Calu3 (cell line): ENCODE results near the gene PGLYRP1. TPM values are rescaled to one million over a fixed set of nuclear protein-coding genes. Genes with fewer than 3 reads are reported as not detected.
A peak's percentile ranks its signal among the peaks of the same experiment; 100 is the strongest.

Experiments used
- BruUV-seq: library from RNA; stranded (reverse); fragments of 400-500 nt; replicated peaks from 2 replicates; lab custom pipeline; 2021; lab: Mats Ljungman, UMichigan
- CTCF ChIA-PET: fragments of 300-600 bp; sonication (Branson Sonifier 250); formaldehyde crosslinking; loops from one replicate; lab custom pipeline; 2022; ENCODE audit warnings: antibody characterized with exemption; lab: Charles Lee
- DNase-seq: peaks from one replicate; pipeline ENCODE4 v3.0.0; 2022
- H3K27ac Mint-ChIP-seq: one replicate; pipeline ENCODE4 v1.8.0; 2022; ENCODE audit warnings: mixed read lengths; ENCODE audit not compliant: unreplicated experiment
- H3K27me3 Mint-ChIP-seq: one replicate; pipeline ENCODE4 v1.8.0; 2022; ENCODE audit warnings: mixed read lengths; ENCODE audit not compliant: unreplicated experiment
- H3K36me3 Mint-ChIP-seq: one replicate; pipeline ENCODE4 v1.8.0; 2022; ENCODE audit warnings: mild to moderate bottlenecking, moderate library complexity, mixed read lengths; ENCODE audit not compliant: insufficient read depth, unreplicated experiment
- H3K4me1 Mint-ChIP-seq: one replicate; pipeline ENCODE4 v1.8.0; 2022; ENCODE audit warnings: mild to moderate bottlenecking, low read depth, mixed read lengths; ENCODE audit not compliant: unreplicated experiment
- H3K4me3 Mint-ChIP-seq: one replicate; pipeline ENCODE4 v1.8.0; 2022; ENCODE audit warnings: mild to moderate bottlenecking, low read depth, moderate library complexity, mixed read lengths; ENCODE audit not compliant: unreplicated experiment
- H3K9me3 Mint-ChIP-seq: one replicate; pipeline ENCODE4 v1.8.0; 2022; ENCODE audit warnings: low read depth, mixed read lengths; ENCODE audit not compliant: unreplicated experiment
- intact Hi-C: fragments of 100-400 bp; cut with micrococcal nuclease; formaldehyde crosslinking; loops from one replicate; pipeline ENCODE4 v1.10.0; 2022; ENCODE audit not compliant: unreplicated experiment
- total RNA-seq: library from RNA; stranded (reverse); gene quantifications from 2 replicates; pipeline ENCODE4 v1.2.3, GENCODE V29; 2022
- TF ChIP-seq, protein P1 (sequence below): fragments of 200-600 bp; IDR thresholded peaks from one replicate; pipeline ENCODE4 v1.8.0; 2022; ENCODE audit warnings: antibody characterized with exemption; ENCODE audit not compliant: unreplicated experiment

Gene PGLYRP1
- total RNA-seq, 1 experiment from 2014 or later, result not detected

DNA sequence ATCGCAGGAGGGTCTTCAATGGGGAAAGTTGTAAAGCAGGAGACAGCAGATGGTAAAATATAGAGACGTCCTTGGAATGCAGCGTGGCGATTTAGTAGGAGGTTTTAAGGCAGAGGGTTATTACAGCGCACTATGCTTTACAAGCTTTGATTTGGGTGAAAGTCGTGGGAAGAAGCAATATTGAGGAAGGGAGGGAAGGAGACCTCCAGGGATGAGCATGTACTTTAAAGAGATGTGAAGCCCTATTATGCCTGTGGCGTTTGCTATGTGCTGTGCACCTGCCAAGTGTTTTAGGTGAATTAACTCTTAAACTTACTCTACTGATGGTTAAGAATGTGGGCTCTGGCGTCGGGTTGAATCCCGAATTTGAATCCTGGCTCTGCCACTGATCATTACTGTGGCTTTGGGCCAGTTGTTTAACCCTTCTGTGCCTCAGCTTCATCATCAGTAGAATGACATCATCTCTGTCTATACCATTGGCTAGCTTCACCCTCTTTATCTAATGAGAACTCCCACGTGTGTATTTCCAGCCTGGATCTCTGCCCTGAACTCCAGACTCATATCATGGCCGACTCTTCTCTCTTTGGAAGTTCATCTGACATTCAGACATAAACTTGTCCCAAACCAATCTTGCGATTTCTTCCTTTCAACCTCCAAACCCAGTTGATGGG, 27.0 kb downstream of the PGLYRP1 start:
- no peak overlapping the region for H3K4me3 Mint-ChIP-seq
- no peak for DNase-seq
- TF ChIP-seq, protein P1, sequence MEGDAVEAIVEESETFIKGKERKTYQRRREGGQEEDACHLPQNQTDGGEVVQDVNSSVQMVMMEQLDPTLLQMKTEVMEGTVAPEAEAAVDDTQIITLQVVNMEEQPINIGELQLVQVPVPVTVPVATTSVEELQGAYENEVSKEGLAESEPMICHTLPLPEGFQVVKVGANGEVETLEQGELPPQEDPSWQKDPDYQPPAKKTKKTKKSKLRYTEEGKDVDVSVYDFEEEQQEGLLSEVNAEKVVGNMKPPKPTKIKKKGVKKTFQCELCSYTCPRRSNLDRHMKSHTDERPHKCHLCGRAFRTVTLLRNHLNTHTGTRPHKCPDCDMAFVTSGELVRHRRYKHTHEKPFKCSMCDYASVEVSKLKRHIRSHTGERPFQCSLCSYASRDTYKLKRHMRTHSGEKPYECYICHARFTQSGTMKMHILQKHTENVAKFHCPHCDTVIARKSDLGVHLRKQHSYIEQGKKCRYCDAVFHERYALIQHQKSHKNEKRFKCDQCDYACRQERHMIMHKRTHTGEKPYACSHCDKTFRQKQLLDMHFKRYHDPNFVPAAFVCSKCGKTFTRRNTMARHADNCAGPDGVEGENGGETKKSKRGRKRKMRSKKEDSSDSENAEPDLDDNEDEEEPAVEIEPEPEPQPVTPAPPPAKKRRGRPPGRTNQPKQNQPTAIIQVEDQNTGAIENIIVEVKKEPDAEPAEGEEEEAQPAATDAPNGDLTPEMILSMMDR, result no peak
- H3K4me1 Mint-ChIP-seq, result peaks cover 10% of the 10 kb centered on the region
- no peaks in the 10 kb centered on the region for H3K9me3 Mint-ChIP-seq
- peaks cover 2% of the 10 kb centered on the region for H3K27me3 Mint-ChIP-seq
- CTCF ChIA-PET, result interaction anchor here (0.5 to 2.2 kb wide), 14 partner anchors 10 to 269 kb away, joined by 3 to 6 read pairs (median 4); partner anchors contain the start of genes FOXA3, MYPOP and SYMPK
- intact Hi-C loops, result no loop called here
- TSS peak; percentile 76 for BruUV-seq
- no peak overlapping the region for H3K27ac Mint-ChIP-seq
- H3K36me3 Mint-ChIP-seq, result no peaks in the 10 kb centered on the region

DNA sequence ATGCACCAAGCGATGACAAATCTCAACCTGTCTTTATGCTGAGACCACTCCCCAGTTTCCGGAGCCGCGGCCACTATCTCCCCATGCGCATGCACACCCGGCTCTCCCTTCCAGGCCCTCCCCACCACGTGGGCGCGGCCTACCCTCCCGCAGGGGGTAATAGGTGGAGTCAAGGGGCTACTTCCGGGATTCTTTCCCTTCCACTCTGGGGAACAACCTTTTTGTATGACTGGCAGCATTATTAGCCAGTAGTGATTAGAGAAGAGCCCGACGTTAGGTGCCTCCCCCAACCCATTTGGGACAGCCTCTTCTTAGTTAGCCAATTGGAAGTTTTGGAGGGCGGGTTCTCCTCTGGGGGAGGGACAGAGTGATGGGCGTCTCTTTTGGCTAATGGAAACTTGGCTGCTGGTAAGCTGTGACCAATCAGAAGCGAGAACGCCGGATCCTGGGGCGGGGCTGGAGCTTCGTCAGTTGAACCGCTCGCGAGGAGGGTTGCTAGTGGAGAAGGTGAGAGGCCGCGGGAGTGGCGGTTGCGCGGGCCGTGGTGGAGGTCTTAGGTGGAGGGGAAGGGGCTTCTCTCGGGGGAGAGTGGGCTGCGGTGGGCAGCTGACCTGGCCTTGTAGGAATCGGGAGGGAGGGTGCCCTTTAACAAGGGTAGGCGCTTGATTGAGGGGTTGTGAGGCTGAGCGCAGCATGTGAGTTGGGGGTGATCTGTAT, 27.7 kb downstream of the PGLYRP1 start, which contains the start of gene CCDC61:
CCDC61 (plus strand) TSS at position 470 of the 717 bp plus-strand sequence. CDS start 7,552 bp downstream, outside the sequence.
- CTCF ChIA-PET, result interaction anchor here (0.5 to 2.2 kb wide), 14 partner anchors 9 to 270 kb away, joined by 3 to 6 read pairs (median 4); partner anchors contain the start of genes FOXA3, MYPOP and SYMPK
- H3K27me3 Mint-ChIP-seq, result peaks cover 9% of the 10 kb centered on the region
- BruUV-seq, result no TSS peak
- TF ChIP-seq, protein P1, result no peak
- H3K4me3 Mint-ChIP-seq, result no peak within 1 kb of the TSS
- peaks cover 10% of the 10 kb centered on the region for H3K4me1 Mint-ChIP-seq
- intact Hi-C loops, result no loop called here
- peak; percentile 97 for DNase-seq
- H3K27ac Mint-ChIP-seq, result no peak within 1 kb of the TSS
- H3K9me3 Mint-ChIP-seq, result no peaks in the 10 kb centered on the region
- no peaks in the 10 kb centered on the region for H3K36me3 Mint-ChIP-seq

DNA sequence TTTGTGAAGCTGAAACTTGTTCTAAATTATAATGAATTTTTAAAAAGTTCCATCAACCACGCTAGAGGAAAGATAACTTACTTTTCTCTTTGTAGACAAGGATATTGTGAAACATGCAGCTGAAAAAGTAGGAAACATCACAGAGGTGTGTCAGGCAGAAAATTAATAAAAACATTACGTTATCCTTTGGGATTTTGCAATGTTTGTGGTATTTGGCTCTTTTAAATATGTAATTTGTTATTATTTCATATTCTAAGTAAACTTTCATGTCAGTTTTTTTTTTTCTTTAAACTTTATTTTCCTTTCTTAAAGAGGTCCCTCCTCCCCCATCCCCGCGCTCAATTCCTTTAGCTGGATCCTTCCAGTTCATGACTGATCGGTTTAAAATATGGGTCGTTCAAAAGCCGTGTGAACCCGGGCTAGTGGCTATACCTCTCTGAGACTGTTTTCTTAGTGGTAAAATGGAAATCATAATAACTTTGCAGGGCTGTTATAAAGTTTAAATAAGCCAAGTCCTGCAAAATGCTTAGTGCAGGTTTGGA, 28.3 kb downstream of the PGLYRP1 start:
- CTCF ChIA-PET, result interaction anchor here (1.0 to 2.2 kb wide), 9 partner anchors 8 to 178 kb away, joined by 3 to 6 read pairs (median 4); partner anchors contain the start of genes FOXA3 and SYMPK
- H3K9me3 Mint-ChIP-seq, result peaks cover 2% of the 10 kb centered on the region
- peaks cover 15% of the 10 kb centered on the region for H3K27me3 Mint-ChIP-seq
- DNase-seq, result no peak
- TF ChIP-seq, protein P1, result no peak
- no peak overlapping the region for H3K27ac Mint-ChIP-seq
- no TSS peak for BruUV-seq
- no peak overlapping the region for H3K4me3 Mint-ChIP-seq
- intact Hi-C loops, result no loop called here
- no peaks in the 10 kb centered on the region for H3K36me3 Mint-ChIP-seq
- peaks cover 4% of the 10 kb centered on the region for H3K4me1 Mint-ChIP-seq

DNA sequence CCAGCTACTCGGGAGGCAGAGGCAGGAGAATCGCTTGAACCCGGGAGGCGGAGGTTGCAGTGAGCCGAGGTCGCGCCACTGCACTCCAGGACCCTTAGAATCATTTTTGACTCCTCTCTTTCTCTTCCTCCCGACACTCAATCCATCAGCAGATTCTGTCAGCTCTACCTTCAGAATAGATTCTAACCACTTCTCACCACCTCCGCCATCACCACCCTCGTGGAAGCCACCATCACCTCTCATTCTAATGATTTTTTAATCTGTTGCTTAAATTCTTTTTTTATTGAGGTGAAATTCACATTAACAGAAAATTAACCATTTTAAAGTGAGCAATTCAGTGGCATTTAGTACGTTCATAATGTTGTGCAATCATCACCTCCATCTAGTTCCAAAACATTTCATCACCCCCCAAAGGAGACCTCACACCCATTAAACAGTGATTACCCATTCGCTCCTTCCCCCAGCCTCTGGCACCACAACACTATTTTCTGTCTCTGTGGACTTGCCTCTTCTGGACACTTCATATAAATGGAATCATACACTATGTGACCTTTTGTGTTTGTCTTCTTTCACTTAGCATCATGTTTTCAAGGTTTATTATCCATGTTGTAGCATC, 32.6 kb downstream of the PGLYRP1 start:
- Mint-ChIP-seq H3K27ac (no peak overlapping the region), H3K36me3 (no peaks in the 10 kb centered on the region), H3K4me1 (no peaks in the 10 kb centered on the region), H3K9me3 (peaks cover 2% of the 10 kb centered on the region), H3K4me3 (no peak overlapping the region), H3K27me3 (peaks cover 44% of the 10 kb centered on the region)
- CTCF ChIA-PET, result no interaction called here
- no peak for DNase-seq
- TF ChIP-seq, protein P1, result no peak
- BruUV-seq, result no TSS peak
- intact Hi-C loops, result no loop called here
